Gastroesophageal sphincter (tissue), 3 donors: ENCODE data around the gene SMARCA5.

Experiments used
- CTCF ChIP-seq, 4 experiments: fragments of 200-600 bp in 2 of 4; fragments of 450-650 bp in 2 of 4; sonication (generic) in 1 of 4; IDR thresholded peaks; one replicate each; pipeline ENCODE4 v1.5.1; 2017 to 2019; ENCODE audit warnings: antibody characterized with exemption in 4 of 4, mild to moderate bottlenecking in 2 of 4, moderate library complexity in 2 of 4
- EP300 ChIP-seq: sonication (generic); formaldehyde crosslinking; IDR thresholded peaks from one replicate; pipeline ENCODE4 v1.6.1; 2017; ENCODE audit warnings: antibody characterized with exemption, mild to moderate bottlenecking
- POLR2AphosphoS5 ChIP-seq: sonication (generic); formaldehyde crosslinking; IDR thresholded peaks from one replicate; pipeline ENCODE4 v1.6.1; 2017; ENCODE audit warnings: antibody characterized with exemption

- TF ChIP-seq POLR2AphosphoS5 (no peak), EP300 (no peak), CTCF (IDR thresholded peaks at IDR 0.05) (no peak)
These were observed 85.3 kb downstream of the SMARCA5 start for GRCh38 chr4:143598816-143599215.
